ENCODE measurements around the gene USP22. TPM values are rescaled to one million over a fixed set of nuclear protein-coding genes. Genes with fewer than 3 reads are reported as not detected.
A peak's percentile ranks its signal among the peaks of the same experiment; 100 is the strongest.

Gene USP22
- total and polyA plus RNA-seq, 2 of the 13 experiments (the other 11 are each of a cell fraction or from before 2014, with no cell fraction given): 98.0 to 130 TPM

- ChIA-PET CTCF (ENCODE audit: low intra/inter-chr PET ratio, low total read pairs) (no interaction called here), POLR2A (no interaction called here)
- H3K4me2 ChIP-seq (ENCODE audit: low read depth, low read length): no peak overlapping the region
- H3K4me1 ChIP-seq (ENCODE audit: insufficient read depth, low read length): no peaks in the 10 kb centered on the region
- BruUV-seq (replicated peaks): no TSS peak
- FAIRE-seq: no peak
- no peak for DNase-seq (ENCODE audit: low spot score)
- H3K27me3 ChIP-seq (ENCODE audit: control insufficient read depth in 1 of 2, insufficient read depth in 2 of 2, low read length in 2 of 2): no peaks in the 10 kb centered on the region
- intact Hi-C loops (cut with micrococcal nuclease; ENCODE audit: unreplicated experiment) (no loop called here), in situ Hi-C loops (cut with HindIII; ENCODE audit: extremely low pct_ligation_motif_present, low pct_unique_long_range_greater_than_20kb) (no loop called here)
- peak; percentile 86 for ATAC-seq
- peaks cover 65% of the 10 kb centered on the region for H4K20me1 ChIP-seq (ENCODE audit: insufficient read depth, low read length)
- WGBS (ENCODE audit: low lambda C conversion rate): 93% methylated on average over 6 of the region's 6 CpGs
- H3K9ac ChIP-seq (ENCODE audit: insufficient read depth, low read depth, low read length): no peak overlapping the region
- TF ChIP-seq PAWR (CRISPR knock-in tag; IDR thresholded peaks at IDR 0.05; ENCODE audit: borderline replicate concordance) (no peak), MXD4 (CRISPR knock-in tag; IDR thresholded peaks at IDR 0.05) (no peak), ARNTL (CRISPR knock-in tag; IDR thresholded peaks at IDR 0.05) (no peak), ZFP41 (CRISPR knock-in tag; IDR thresholded peaks at IDR 0.05; ENCODE audit: borderline replicate concordance) (no peak), FOXP1 (IDR thresholded peaks at IDR 0.05) (no peak), FOXP1 (CRISPR knock-in tag; IDR thresholded peaks at IDR 0.05) (no peak), STAG1 (CRISPR knock-in tag; IDR thresholded peaks at IDR 0.05) (peak; percentile 34)
- TF ChIP-seq, protein P1, sequence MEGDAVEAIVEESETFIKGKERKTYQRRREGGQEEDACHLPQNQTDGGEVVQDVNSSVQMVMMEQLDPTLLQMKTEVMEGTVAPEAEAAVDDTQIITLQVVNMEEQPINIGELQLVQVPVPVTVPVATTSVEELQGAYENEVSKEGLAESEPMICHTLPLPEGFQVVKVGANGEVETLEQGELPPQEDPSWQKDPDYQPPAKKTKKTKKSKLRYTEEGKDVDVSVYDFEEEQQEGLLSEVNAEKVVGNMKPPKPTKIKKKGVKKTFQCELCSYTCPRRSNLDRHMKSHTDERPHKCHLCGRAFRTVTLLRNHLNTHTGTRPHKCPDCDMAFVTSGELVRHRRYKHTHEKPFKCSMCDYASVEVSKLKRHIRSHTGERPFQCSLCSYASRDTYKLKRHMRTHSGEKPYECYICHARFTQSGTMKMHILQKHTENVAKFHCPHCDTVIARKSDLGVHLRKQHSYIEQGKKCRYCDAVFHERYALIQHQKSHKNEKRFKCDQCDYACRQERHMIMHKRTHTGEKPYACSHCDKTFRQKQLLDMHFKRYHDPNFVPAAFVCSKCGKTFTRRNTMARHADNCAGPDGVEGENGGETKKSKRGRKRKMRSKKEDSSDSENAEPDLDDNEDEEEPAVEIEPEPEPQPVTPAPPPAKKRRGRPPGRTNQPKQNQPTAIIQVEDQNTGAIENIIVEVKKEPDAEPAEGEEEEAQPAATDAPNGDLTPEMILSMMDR (CRISPR knock-in tag; IDR thresholded peaks at IDR 0.05): peak; percentile 42
- H3K79me2 ChIP-seq (ENCODE audit: insufficient read depth, low read length): peaks cover 57% of the 10 kb centered on the region
- H3K4me3 ChIP-seq (replicated peaks in 1 of 3; ENCODE audit: insufficient read depth in 1 of 3, low read depth in 2 of 3, low read length in 3 of 3): no peak overlapping the region
- peaks cover 60 to 89% of the 10 kb centered on the region in 2 experiments for H3K36me3 ChIP-seq (replicated peaks in 1 of 2; ENCODE audit: control insufficient read depth in 1 of 2, insufficient read depth in 2 of 2, low read length in 2 of 2)
- no peak overlapping the region for H2AFZ ChIP-seq (ENCODE audit: low read length)
- H3K9me3 ChIP-seq (ENCODE audit: low read length): no peaks in the 10 kb centered on the region
- no peak overlapping the region for H3K27ac ChIP-seq (ENCODE audit: extremely low read length, insufficient read depth, low read length)
Observed at GRCh38 chr17:21019976-21020586, 22.7 kb downstream of the USP22 start.

GRCh38 chr17:21018894-21019293 lies 23.9 kb downstream of the USP22 start:
- BruUV-seq (replicated peaks): no TSS peak
- H3K4me2 ChIP-seq (ENCODE audit: low read depth, low read length): no peak overlapping the region
- peaks cover 60% of the 10 kb centered on the region for H4K20me1 ChIP-seq (ENCODE audit: insufficient read depth, low read length)
- FAIRE-seq (no peak), DNase-seq (ENCODE audit: low spot score) (no peak), ATAC-seq (no peak)
- H3K9ac ChIP-seq (ENCODE audit: insufficient read depth, low read depth, low read length): no peak overlapping the region
- no peak overlapping the region for H2AFZ ChIP-seq (ENCODE audit: low read length)
- H3K27me3 ChIP-seq (ENCODE audit: control insufficient read depth in 1 of 2, insufficient read depth in 2 of 2, low read length in 2 of 2): no peaks in the 10 kb centered on the region
- no peak overlapping the region for H3K27ac ChIP-seq (ENCODE audit: extremely low read length, insufficient read depth, low read length)
- no peaks in the 10 kb centered on the region for H3K9me3 ChIP-seq (ENCODE audit: low read length)
- CTCF ChIA-PET (ENCODE audit: low intra/inter-chr PET ratio, low total read pairs): no interaction called here
- intact Hi-C loops (cut with micrococcal nuclease; ENCODE audit: unreplicated experiment): no loop called here
- peaks cover 45% of the 10 kb centered on the region for H3K79me2 ChIP-seq (ENCODE audit: insufficient read depth, low read length)
- no peak overlapping the region for H3K4me3 ChIP-seq (replicated peaks in 1 of 3; ENCODE audit: insufficient read depth in 1 of 3, low read depth in 2 of 3, low read length in 3 of 3)
- TF ChIP-seq BRF2 (CRISPR knock-in tag; IDR thresholded peaks at IDR 0.05): no peak
- no peak for TF ChIP-seq CCDC6 (CRISPR knock-in tag; IDR thresholded peaks at IDR 0.05)
- TF ChIP-seq ZNF282 (IDR thresholded peaks at IDR 0.05; ENCODE audit: partially characterized antibody): no peak
- POLR2A ChIA-PET: no interaction called here
- H3K4me1 ChIP-seq (ENCODE audit: insufficient read depth, low read length): no peaks in the 10 kb centered on the region
- H3K36me3 ChIP-seq (replicated peaks in 1 of 2; ENCODE audit: control insufficient read depth in 1 of 2, insufficient read depth in 2 of 2, low read length in 2 of 2): peaks cover 62 to 91% of the 10 kb centered on the region in 2 experiments
- 94% methylated on average over 9 of the region's 9 CpGs for WGBS (ENCODE audit: low lambda C conversion rate)
- in situ Hi-C loops (cut with HindIII; ENCODE audit: extremely low pct_ligation_motif_present, low pct_unique_long_range_greater_than_20kb): no loop called here
